Fibroblast of lung (primary cell): ENCODE results near the gene DCAF15. TPM values are rescaled to one million over a fixed set of nuclear protein-coding genes. Genes with fewer than 3 reads are reported as not detected.
A peak's percentile ranks its signal among the peaks of the same experiment; 100 is the strongest.

Experiments used
- DNase-seq, 2 donors: peaks; one replicate each; pipeline versions ENCODE4 v3.0.0 to v3.0.0-alpha.2; 2010; ENCODE audit warnings: low read depth in 2 of 2
- H2AFZ ChIP-seq: 2 replicates; pipeline ENCODE4 v1.5.1; 2012; ENCODE audit warnings: low read length, control low read depth, inconsistent platforms
- H3K27ac ChIP-seq: 2 replicates; pipeline ENCODE4 v1.5.1; 2011; ENCODE audit warnings: low read length, control low read depth; ENCODE audit not compliant: insufficient read depth
- H3K27me3 ChIP-seq: 2 replicates; pipeline ENCODE4 v1.5.1; 2011; ENCODE audit warnings: mild to moderate bottlenecking, low read length; ENCODE audit not compliant: control insufficient read depth, insufficient read depth
- H3K36me3 ChIP-seq: 2 replicates; pipeline ENCODE4 v1.5.1; 2011; ENCODE audit warnings: low read length; ENCODE audit not compliant: control insufficient read depth, insufficient read depth
- H3K4me1 ChIP-seq: 2 replicates; pipeline ENCODE4 v1.5.1; 2011; ENCODE audit warnings: low read length; ENCODE audit not compliant: control insufficient read depth, insufficient read depth; ENCODE audit errors: extremely low read depth
- H3K4me2 ChIP-seq: 2 replicates; pipeline ENCODE4 v1.5.1; 2011; ENCODE audit warnings: low read length, control low read depth; ENCODE audit not compliant: insufficient read depth; ENCODE audit errors: extremely low read depth
- H3K4me3 ChIP-seq, 4 experiments: fragments of 200-600 bp in 1 of 4; sonication (generic) in 1 of 4; replicated peaks in 1 of 4; 2 replicates each; pipeline ENCODE4 v1.5.1; 2011 to 2016; ENCODE audit warnings: low read length in 4 of 4, low read depth in 3 of 4, mild to moderate bottlenecking in 3 of 4, control low read depth in 2 of 4, inconsistent platforms in 1 of 4, mixed read lengths in 1 of 4; ENCODE audit not compliant: insufficient read depth in 1 of 4; ENCODE audit errors: control extremely low read depth in 1 of 4
- H3K79me2 ChIP-seq: 2 replicates; pipeline ENCODE4 v1.5.1; 2012; ENCODE audit warnings: mild to moderate bottlenecking, low read length, inconsistent platforms; ENCODE audit not compliant: control insufficient read depth, insufficient read depth
- H3K9ac ChIP-seq: 2 replicates; pipeline ENCODE4 v1.5.1; 2011; ENCODE audit warnings: mild to moderate bottlenecking, low read length, control low read depth; ENCODE audit not compliant: insufficient read depth
- H3K9me3 ChIP-seq: 2 replicates; pipeline ENCODE4 v1.5.1; 2012; ENCODE audit warnings: low read depth, low read length; ENCODE audit not compliant: control insufficient read depth, insufficient read depth
- H4K20me1 ChIP-seq: 2 replicates; pipeline ENCODE4 v1.5.1; 2011; ENCODE audit warnings: low read length; ENCODE audit not compliant: control insufficient read depth, insufficient read depth; ENCODE audit errors: extremely low read depth
- EZH2 ChIP-seq: IDR thresholded peaks from 2 replicates; pipeline ENCODE4 v1.5.1; 2012; ENCODE audit warnings: low read length, control low read depth, mild to moderate bottlenecking; ENCODE audit errors: missing control alignments
- polyA plus RNA-seq, 2 donors: library from polyadenylated mRNA; depleted of rRNA in 1 of 2; stranded (reverse) in 1 of 2; unstranded in 1 of 2; fragments of >200 nt; gene quantifications; 2 replicates each; pipeline ENCODE4 v1.2.1, GENCODE V29; 2011 to 2012; ENCODE audit warnings: missing spikeins in 1 of 2
- total RNA-seq: library from RNA; depleted of rRNA; stranded (reverse); fragments of >200 nt; gene quantifications from 2 replicates; pipeline ENCODE4 v1.2.1, GENCODE V29; 2014
- TF ChIP-seq, protein P1 (sequence below), 2 donors: IDR thresholded peaks in 1 of 2; conservative IDR thresholded peaks in 1 of 2; 1 replicate in 1 of 2; 2 replicates in 1 of 2; pipeline ENCODE4 v1.5.1; 2011 to 2012; ENCODE audit warnings: low read length in 2 of 2, control low read depth in 1 of 2, inconsistent platforms in 1 of 2, low read depth in 1 of 2, mild to moderate bottlenecking in 1 of 2

Gene DCAF15
- total and polyA plus RNA-seq, 2 donors (not counting 1 experiment from before 2014, with no cell fraction given) = 6.3 to 9.5 TPM

DNA sequence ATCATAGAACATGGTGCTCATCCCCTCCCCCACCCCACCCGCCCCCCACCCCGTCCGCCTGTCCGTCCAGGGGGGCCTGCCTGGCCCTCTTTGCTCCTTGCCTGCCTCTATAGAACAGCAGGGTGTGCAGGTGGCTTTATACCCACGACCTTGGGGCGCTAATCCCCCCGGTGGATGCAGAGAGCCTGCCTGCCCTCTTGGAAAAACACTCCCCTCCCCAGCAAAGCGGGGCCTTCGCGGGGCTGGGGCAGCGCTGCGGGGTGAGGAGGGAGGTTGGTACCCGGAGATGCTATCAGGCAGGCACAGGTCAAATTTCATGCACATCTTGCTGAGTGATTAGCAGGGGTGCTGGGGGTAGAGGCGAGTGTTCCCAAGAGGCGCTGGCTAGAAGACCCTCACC lies 31.9 kb downstream of the DCAF15 start:
- no peak for DNase-seq
- Histone ChIP-seq H3K4me1 (peaks cover 9% of the 10 kb centered on the region), H3K27ac (no peak overlapping the region), H2AFZ (no peak overlapping the region), H4K20me1 (no peaks in the 10 kb centered on the region), H3K27me3 (no peaks in the 10 kb centered on the region), H3K36me3 (peaks cover 1% of the 10 kb centered on the region), H3K4me3 (no peak overlapping the region), H3K9ac (no peak overlapping the region), H3K79me2 (no peaks in the 10 kb centered on the region), H3K9me3 (no peaks in the 10 kb centered on the region), H3K4me2 (no peak overlapping the region)
- TF ChIP-seq, protein P1, sequence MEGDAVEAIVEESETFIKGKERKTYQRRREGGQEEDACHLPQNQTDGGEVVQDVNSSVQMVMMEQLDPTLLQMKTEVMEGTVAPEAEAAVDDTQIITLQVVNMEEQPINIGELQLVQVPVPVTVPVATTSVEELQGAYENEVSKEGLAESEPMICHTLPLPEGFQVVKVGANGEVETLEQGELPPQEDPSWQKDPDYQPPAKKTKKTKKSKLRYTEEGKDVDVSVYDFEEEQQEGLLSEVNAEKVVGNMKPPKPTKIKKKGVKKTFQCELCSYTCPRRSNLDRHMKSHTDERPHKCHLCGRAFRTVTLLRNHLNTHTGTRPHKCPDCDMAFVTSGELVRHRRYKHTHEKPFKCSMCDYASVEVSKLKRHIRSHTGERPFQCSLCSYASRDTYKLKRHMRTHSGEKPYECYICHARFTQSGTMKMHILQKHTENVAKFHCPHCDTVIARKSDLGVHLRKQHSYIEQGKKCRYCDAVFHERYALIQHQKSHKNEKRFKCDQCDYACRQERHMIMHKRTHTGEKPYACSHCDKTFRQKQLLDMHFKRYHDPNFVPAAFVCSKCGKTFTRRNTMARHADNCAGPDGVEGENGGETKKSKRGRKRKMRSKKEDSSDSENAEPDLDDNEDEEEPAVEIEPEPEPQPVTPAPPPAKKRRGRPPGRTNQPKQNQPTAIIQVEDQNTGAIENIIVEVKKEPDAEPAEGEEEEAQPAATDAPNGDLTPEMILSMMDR (conservative IDR thresholded peaks at IDR 0.05 in 1 of 2, IDR thresholded peaks at IDR 0.05 in 1 of 2; ENCODE audit: low read depth in 1 of 2, low read length in 2 of 2) = no peak
- no peak for TF ChIP-seq EZH2

DNA sequence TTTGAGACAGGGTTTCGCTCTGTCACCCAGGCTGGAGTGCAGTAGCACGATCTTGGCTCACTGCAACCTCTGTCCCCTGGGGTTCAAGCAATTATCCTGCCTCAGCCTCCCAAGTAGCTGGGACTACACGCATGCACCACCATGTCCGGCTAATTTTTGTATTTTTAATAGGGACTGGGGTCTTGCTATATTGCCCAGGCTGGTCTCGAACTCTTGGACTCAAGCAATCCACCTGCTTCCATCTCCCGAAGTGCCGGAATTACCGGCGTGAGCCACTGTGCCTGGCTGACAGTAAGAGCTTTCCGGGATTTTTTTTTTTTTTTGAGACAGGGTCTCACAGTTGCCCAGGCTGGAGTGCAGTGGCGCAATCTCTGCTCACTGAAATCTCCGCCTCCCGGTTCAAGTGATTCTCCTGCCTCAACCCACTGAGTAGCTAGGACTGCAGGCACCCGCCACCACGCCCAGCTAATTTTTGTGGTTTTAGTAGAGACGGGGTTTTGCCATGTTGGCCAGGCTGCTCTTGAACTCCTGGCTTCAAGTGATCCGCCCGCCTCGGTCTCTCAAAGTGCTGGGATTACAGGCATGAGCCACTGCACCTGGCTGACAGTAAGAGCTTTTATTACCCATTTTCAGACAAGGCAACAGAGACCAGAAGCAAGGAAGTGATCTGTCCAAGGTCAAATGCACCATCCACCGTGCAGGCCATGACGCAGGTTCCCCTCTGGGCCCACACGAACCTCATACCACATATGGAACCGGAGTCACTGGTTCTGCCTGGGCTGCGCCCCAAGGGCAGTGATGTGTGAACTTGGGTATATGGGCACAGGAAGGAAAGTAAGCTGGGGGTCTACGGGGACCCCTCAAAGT lies 32.8 kb downstream of the DCAF15 start:
- no peak overlapping the region for H3K27ac ChIP-seq
- no peaks in the 10 kb centered on the region for H4K20me1 ChIP-seq
- no peak overlapping the region for H3K9ac ChIP-seq
- no peak overlapping the region for H3K4me2 ChIP-seq
- H3K27me3 ChIP-seq = no peaks in the 10 kb centered on the region
- H3K4me1 ChIP-seq = peaks cover 7% of the 10 kb centered on the region
- H3K36me3 ChIP-seq = no peaks in the 10 kb centered on the region
- H3K9me3 ChIP-seq = no peaks in the 10 kb centered on the region
- TF ChIP-seq EZH2 = no peak
- TF ChIP-seq, protein P1 (conservative IDR thresholded peaks at IDR 0.05 in 1 of 2, IDR thresholded peaks at IDR 0.05 in 1 of 2; ENCODE audit: low read depth in 1 of 2, low read length in 2 of 2) = no peak
- H3K79me2 ChIP-seq = no peaks in the 10 kb centered on the region
- H2AFZ ChIP-seq = no peak overlapping the region
- H3K4me3 ChIP-seq = no peak overlapping the region
- no peak for DNase-seq

DNA sequence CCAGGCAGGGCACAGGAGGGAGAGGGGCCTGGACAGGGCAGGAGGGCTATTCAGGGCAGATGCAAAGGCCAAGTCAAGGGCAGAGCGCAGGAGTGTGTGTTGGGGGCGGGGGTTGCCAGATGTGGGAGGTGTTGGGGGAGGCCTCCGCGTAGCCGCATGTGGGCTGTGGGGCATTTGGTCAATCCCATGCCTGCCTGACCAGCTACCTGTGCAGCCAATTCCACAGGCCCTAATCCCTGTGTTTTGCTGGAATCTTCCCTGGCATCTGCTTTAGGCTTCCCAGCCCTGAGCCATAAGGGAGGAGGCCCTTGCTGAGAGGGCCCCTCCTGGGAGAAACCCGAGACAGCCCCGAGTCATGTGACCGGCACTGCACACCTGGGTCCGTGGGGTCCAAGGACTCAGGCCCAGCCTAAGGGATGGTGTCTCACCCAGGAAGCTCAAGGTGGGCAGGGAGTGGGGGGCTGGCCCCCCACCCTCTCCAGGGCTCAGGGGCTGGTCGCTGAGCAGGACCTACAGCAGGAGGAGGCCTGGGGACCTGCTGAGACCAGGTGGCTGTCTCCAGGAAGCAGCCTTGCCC lies 33.5 kb downstream of the DCAF15 start:
- Histone ChIP-seq H3K36me3 (no peaks in the 10 kb centered on the region), H3K9ac (peak overlapping the region; percentile 21), H3K27ac (no peak overlapping the region), H2AFZ (peak overlapping the region; percentile 56), H3K4me1 (peaks cover 7% of the 10 kb centered on the region), H3K4me3 (no peak overlapping the region), H3K79me2 (no peaks in the 10 kb centered on the region), H4K20me1 (no peaks in the 10 kb centered on the region), H3K4me2 (no peak overlapping the region), H3K27me3 (no peaks in the 10 kb centered on the region), H3K9me3 (no peaks in the 10 kb centered on the region)
- DNase-seq = no peak
- TF ChIP-seq, protein P1 (conservative IDR thresholded peaks at IDR 0.05 in 1 of 2, IDR thresholded peaks at IDR 0.05 in 1 of 2; ENCODE audit: low read depth in 1 of 2, low read length in 2 of 2) = no peak
- TF ChIP-seq EZH2 = no peak
